CD8-positive, alpha-beta memory T cell (primary cell): ENCODE measurements around the gene GDF3. TPM values are rescaled to one million over a fixed set of nuclear protein-coding genes. Genes with fewer than 3 reads are reported as not detected.
"Not testable (repeated sequence)": the region's sequence is repeated elsewhere in the genome, so short reads cannot be mapped to it uniquely, and the experiment has no call there.

Source experiments
- CTCF ChIA-PET: fragments of 350-600 bp; sonication (Branson Sonifier 250); formaldehyde crosslinking; loops from one replicate; lab custom pipeline; 2021; ENCODE audit warnings: antibody characterized with exemption; lab: Charles Lee
- POLR2A ChIA-PET: fragments of 350-600 bp; sonication (Branson Sonifier 250); formaldehyde crosslinking; loops from one replicate; lab custom pipeline; 2021; ENCODE audit warnings: antibody characterized with exemption; lab: Charles Lee
- DNase-seq, 5 donors: peaks; one replicate each; pipeline versions ENCODE4 v3.0.0 to v3.0.0-alpha.2; 2020 to 2022; ENCODE audit warnings: mixed read lengths in 1 of 5
- H3K27ac ChIP-seq: one replicate; pipeline ENCODE4 v1.7.0; 2013; ENCODE audit warnings: low read depth, mild to moderate bottlenecking, low read length, moderate library complexity
- H3K27me3 ChIP-seq: 2 replicates; pipeline ENCODE4 v1.7.0; 2013; ENCODE audit warnings: low read length, mild to moderate bottlenecking; ENCODE audit not compliant: insufficient read depth, poor library complexity, severe bottlenecking
- H3K36me3 ChIP-seq: 2 replicates; pipeline ENCODE4 v1.7.0; 2013; ENCODE audit warnings: mild to moderate bottlenecking, low read length, moderate library complexity; ENCODE audit not compliant: insufficient read depth
- H3K4me1 ChIP-seq: 2 replicates; pipeline ENCODE4 v1.7.0; 2013; ENCODE audit warnings: mild to moderate bottlenecking, low read length, moderate library complexity; ENCODE audit not compliant: insufficient read depth
- H3K4me3 ChIP-seq: 2 replicates; pipeline ENCODE4 v1.7.0; 2013; ENCODE audit warnings: mild to moderate bottlenecking, low read length
- H3K9me3 ChIP-seq: 2 replicates; pipeline ENCODE4 v1.7.0; 2013; ENCODE audit warnings: mild to moderate bottlenecking, low read length
- H3K27ac Mint-ChIP-seq, 8 donors: one replicate each; pipeline ENCODE4 v1.8.0; 2020 to 2021; ENCODE audit warnings: mixed read lengths in 8 of 8, mild to moderate bottlenecking in 6 of 8, inconsistent platforms in 3 of 8, moderate library complexity in 3 of 8
- H3K27me3 Mint-ChIP-seq, 2 donors: one replicate each; pipeline ENCODE4 v1.8.0; 2020 to 2021; ENCODE audit warnings: mixed read lengths in 2 of 2, mild to moderate bottlenecking in 1 of 2, moderate library complexity in 1 of 2
- H3K36me3 Mint-ChIP-seq, 3 donors: one replicate each; pipeline ENCODE4 v1.8.0; 2020 to 2021; ENCODE audit warnings: mixed read lengths in 3 of 3, inconsistent platforms in 1 of 3, mild to moderate bottlenecking in 1 of 3
- H3K4me1 Mint-ChIP-seq, 3 donors: one replicate each; pipeline ENCODE4 v1.8.0; 2020 to 2021; ENCODE audit warnings: mixed read lengths in 3 of 3, inconsistent platforms in 1 of 3, mild to moderate bottlenecking in 1 of 3
- H3K4me3 Mint-ChIP-seq, 7 donors: one replicate each; pipeline ENCODE4 v1.8.0; 2020 to 2021; ENCODE audit warnings: mixed read lengths in 7 of 7, mild to moderate bottlenecking in 6 of 7, moderate library complexity in 4 of 7, inconsistent platforms in 2 of 7
- H3K9me3 Mint-ChIP-seq, 5 donors: one replicate each; pipeline ENCODE4 v1.8.0; 2020 to 2022; ENCODE audit warnings: mixed read lengths in 5 of 5, mild to moderate bottlenecking in 3 of 5, moderate library complexity in 2 of 5, inconsistent platforms in 1 of 5
- polyA plus RNA-seq: library from polyadenylated mRNA; unstranded; fragments of 300-500 nt; fragmentation: Illumina TruSeq; gene quantifications from one replicate; pipeline ENCODE4 v1.2.3, GENCODE V29; 2021
- total RNA-seq, 2 experiments: library from RNA; stranded (reverse); gene quantifications; one replicate each; pipeline ENCODE4 v1.2.3, GENCODE V29; 2021

GDF3 gene
- total RNA-seq (not detected), polyA plus RNA-seq (not detected)

DNA sequence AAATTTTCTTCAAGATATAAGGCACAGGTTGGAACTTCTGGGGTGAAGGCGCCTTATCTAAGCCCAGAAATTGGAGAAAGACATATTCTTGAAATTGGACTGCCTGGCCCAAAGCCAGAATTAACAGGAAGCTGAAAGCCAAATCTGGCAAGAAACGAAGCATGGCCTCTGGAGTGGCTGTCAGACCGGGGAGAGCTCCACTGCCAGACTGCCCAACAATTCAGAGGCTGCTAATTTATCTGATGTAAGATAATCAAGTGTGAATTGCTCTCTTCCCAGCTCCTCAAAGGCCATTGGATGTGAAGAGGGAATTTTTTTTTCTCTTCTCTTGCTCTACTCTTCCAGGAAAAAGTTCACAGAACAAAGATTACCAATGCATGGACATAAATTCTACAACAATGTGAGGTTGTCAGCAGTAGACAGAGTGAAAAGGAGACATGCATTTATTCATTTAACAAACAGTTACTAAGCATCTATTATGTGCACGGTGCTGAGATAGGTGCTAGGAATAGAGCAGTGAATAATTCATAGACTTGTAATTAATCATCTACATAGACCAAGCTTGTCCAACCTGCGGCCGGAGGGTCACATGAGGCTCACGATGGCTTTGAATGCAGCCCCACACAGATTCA lies at the start of gene GDF3:
Gene GDF3, minus strand, starts transcription at position 210 of the 632 bp plus-strand sequence. Its CDS starts 47 bp downstream, at position 163.
- no peaks in the 10 kb centered on the region for H3K9me3 Mint-ChIP-seq
- H3K36me3 ChIP-seq: no peaks in the 10 kb centered on the region
- no peak within 1 kb of the TSS for H3K4me3 ChIP-seq
- no peaks in the 10 kb centered on the region for H3K27me3 ChIP-seq
- ChIA-PET POLR2A (no interaction called here), CTCF (no interaction called here)
- no peaks in the 10 kb centered on the region for H3K9me3 ChIP-seq
- no peak within 1 kb of the TSS for H3K27ac Mint-ChIP-seq
- H3K4me3 Mint-ChIP-seq: peak within 1 kb of the TSS in 1 of 7 donors; percentile 3
- H3K36me3 Mint-ChIP-seq: no peaks in the 10 kb centered on the region
- H3K27me3 Mint-ChIP-seq: peaks cover 7 to 14% of the 10 kb centered on the region in 2 donors
- H3K4me1 Mint-ChIP-seq: peaks cover 0 to 9% (median 8%) of the 10 kb centered on the region in 3 donors
- no peak for DNase-seq
- no peak within 1 kb of the TSS for H3K27ac ChIP-seq
- H3K4me1 ChIP-seq: no peaks in the 10 kb centered on the region

DNA sequence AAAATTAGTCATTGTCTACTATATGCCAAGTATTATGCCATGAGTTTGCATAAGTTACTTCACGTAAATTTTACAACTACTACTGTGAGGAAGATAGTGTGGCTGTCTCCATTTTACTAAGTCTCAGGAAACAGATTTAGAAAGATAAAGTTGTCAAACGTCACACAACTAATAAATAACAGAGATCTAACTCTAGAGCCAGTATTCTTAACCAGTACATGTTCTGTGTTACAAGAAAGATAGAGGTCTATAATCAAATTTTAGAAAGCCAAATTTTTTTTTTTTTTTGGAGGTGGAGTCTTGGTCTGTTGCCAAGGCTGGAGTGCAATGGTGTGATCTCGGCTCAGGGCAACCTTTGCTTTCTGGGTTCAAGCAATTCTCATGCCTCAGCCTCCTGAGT lies 37.4 kb upstream of the GDF3 start:
- ChIA-PET CTCF (no interaction called here), POLR2A (no interaction called here)
- Histone ChIP-seq H3K4me3 (no peak overlapping the region), H3K36me3 (no peaks in the 10 kb centered on the region), H3K9me3 (no peaks in the 10 kb centered on the region), H3K4me1 (no peaks in the 10 kb centered on the region), H3K27ac (no peak overlapping the region), H3K27me3 (no peaks in the 10 kb centered on the region)
- H3K9me3 Mint-ChIP-seq: peaks cover 0 to 2% (median 0%) of the 10 kb centered on the region in 5 donors
- peaks cover 5 to 10% of the 10 kb centered on the region in 2 donors for H3K27me3 Mint-ChIP-seq
- no peak for DNase-seq
- no peaks in the 10 kb centered on the region for H3K4me1 Mint-ChIP-seq
- H3K27ac Mint-ChIP-seq: no peak overlapping the region
- no peak overlapping the region for H3K4me3 Mint-ChIP-seq
- no peaks in the 10 kb centered on the region for H3K36me3 Mint-ChIP-seq

DNA sequence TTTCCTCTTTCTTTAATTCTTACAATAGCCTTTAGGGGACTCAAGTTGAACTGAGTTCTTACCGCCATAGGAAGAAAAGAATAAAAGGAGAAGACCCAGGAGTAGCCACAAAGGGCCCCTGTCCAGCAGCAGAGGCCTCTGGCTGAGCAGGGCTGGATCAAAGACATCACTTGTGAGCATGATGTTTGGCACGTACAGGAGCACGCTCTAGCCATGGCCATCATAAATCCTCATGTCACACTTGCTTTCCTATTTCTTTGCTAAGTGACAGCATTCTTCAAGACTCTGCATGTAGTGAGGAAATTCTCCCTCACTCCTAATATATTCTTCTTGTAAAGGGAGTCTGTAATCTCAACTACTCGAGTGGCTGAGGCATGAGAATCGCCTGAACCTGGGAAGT lies 35.9 kb upstream of the GDF3 start:
- peaks cover 0 to 2% (median 0%) of the 10 kb centered on the region in 5 donors for H3K9me3 Mint-ChIP-seq

DNA sequence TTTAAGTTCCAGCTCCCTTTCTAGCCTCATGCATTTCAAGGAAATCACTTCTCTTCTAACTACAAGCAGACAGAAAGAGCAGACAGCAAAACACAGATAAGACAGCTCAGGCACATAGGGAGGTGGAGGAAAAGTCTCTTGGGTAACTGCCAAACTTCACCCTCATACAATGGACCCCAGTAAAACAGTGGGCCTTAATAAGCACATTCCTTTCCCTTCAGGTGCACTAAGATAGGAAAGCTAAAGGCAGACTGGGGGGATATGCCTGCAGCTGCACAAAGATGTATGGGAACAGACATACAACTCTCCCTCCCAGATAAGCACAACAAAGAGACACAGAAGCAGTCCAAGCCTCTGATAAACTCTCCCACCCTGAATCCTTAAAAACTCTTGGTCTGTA lies 35.4 kb upstream of the GDF3 start:
- H3K27ac ChIP-seq, H3K4me1 ChIP-seq, H3K4me1 Mint-ChIP-seq, CTCF ChIA-PET, DNase-seq, H3K36me3 ChIP-seq, H3K27me3 ChIP-seq, H3K4me3 ChIP-seq, H3K27ac Mint-ChIP-seq, H3K9me3 Mint-ChIP-seq, H3K4me3 Mint-ChIP-seq, POLR2A ChIA-PET, H3K9me3 ChIP-seq, H3K36me3 Mint-ChIP-seq: not testable (repeated sequence)
- peaks cover 5 to 19% of the 10 kb centered on the region in 2 donors for H3K27me3 Mint-ChIP-seq

More for the DNA sequence above, 35.9 kb upstream of the GDF3 start:
- Histone ChIP-seq H3K27ac (no peak overlapping the region), H3K9me3 (no peaks in the 10 kb centered on the region), H3K36me3 (no peaks in the 10 kb centered on the region), H3K4me1 (no peaks in the 10 kb centered on the region), H3K4me3 (no peak overlapping the region), H3K27me3 (no peaks in the 10 kb centered on the region)
- Mint-ChIP-seq H3K4me3 (no peak overlapping the region), H3K27ac (no peak overlapping the region), H3K4me1 (no peaks in the 10 kb centered on the region), H3K27me3 (peaks cover 5 to 16% of the 10 kb centered on the region in 2 donors), H3K36me3 (no peaks in the 10 kb centered on the region)
- ChIA-PET POLR2A (no interaction called here), CTCF (no interaction called here)
- DNase-seq: no peak

DNA sequence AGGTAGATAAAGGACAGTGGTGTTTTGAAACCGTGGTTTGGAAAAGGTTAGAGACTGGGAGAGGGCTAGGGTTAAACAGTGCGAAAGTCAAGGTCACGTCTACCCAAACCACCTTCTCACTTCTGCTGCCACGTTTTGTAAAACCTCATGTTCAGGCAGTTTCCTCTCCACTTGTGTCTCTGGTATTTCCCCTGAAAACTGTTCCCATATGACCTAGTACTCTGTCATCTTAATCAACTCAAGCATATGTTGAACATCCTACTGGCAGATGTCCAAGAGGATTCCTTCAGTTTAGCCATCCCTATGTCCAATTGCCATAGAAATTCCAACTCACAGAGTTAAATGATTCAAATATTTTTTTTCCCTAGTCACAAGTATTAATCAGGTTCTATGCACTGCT lies 34.2 kb upstream of the GDF3 start:
- Histone ChIP-seq H3K4me1 (no peaks in the 10 kb centered on the region), H3K36me3 (no peaks in the 10 kb centered on the region), H3K27ac (no peak overlapping the region), H3K9me3 (no peaks in the 10 kb centered on the region), H3K27me3 (no peaks in the 10 kb centered on the region), H3K4me3 (no peak overlapping the region)
- ChIA-PET CTCF (no interaction called here), POLR2A (no interaction called here)
- Mint-ChIP-seq H3K36me3 (no peaks in the 10 kb centered on the region), H3K4me1 (no peaks in the 10 kb centered on the region), H3K27me3 (peaks cover 8 to 24% of the 10 kb centered on the region in 2 donors), H3K27ac (no peak overlapping the region), H3K9me3 (peaks cover 0 to 2% (median 0%) of the 10 kb centered on the region in 5 donors), H3K4me3 (no peak overlapping the region)
- no peak for DNase-seq

DNA sequence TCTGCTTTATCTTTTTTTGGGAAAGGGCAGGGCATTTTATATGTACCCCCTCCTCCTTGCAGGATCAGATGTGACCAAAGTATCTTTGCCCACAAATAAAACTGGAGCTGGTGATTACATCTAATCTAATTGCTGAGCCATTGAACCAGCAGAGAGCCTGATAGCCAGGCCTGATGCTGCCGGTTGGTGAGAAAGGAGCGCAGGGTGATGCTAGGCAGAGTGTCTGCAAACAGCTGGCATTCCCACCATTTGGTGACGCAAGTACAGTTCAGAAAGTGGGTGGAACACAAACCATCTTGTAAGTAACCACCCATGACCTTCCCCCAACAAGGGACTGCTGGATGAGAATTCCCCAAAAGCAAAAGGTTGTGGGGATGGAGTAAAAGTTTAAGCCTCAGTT lies 28.4 kb upstream of the GDF3 start:
- ChIA-PET CTCF (no interaction called here), POLR2A (no interaction called here)
- Histone ChIP-seq H3K4me1 (no peaks in the 10 kb centered on the region), H3K36me3 (no peaks in the 10 kb centered on the region), H3K27ac (no peak overlapping the region), H3K4me3 (no peak overlapping the region), H3K27me3 (no peaks in the 10 kb centered on the region), H3K9me3 (no peaks in the 10 kb centered on the region)
- Mint-ChIP-seq H3K9me3 (peaks cover 0 to 2% (median 0%) of the 10 kb centered on the region in 5 donors), H3K27ac (peak overlapping the region in 1 of 8 donors; percentile 3), H3K4me3 (no peak overlapping the region), H3K4me1 (no peaks in the 10 kb centered on the region), H3K27me3 (peaks cover 9 to 34% of the 10 kb centered on the region in 2 donors), H3K36me3 (no peaks in the 10 kb centered on the region)
- no peak for DNase-seq

DNA sequence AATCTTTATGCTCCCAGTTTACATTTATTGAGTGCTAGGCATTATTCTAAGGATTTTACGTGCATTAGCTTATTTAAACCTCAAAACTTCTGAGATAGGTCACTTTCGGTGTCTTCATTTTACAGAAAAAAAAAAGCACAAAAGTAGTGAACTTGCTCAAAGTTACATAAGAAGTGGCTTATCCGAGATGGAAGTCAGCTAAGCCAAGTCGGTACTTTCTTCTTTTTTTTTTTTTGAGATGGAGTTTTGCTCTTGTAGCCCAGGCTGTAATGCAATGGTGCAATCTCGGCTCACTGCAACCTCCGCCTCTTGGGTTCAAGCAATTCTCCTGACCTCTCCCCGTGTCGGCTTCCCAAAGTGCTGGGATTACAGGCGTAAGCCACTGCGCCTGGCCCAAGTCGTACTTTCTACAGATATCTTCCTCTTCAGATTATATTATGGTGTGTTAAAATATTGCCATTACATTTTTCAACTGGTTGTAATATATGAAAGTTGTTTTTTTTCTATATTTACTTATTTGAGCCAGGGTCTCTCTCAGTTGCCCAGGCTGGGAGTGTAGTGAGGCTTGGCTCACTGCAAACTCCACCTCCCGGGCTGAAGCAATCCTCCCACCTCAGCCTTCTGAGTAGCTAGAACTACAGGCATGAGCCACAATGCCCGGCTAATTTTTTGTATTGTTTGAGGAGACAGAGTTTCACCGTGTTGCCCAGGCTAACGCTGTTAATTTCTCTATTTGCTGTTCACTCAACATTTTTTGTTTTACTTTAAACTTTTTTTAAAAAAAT lies 24.6 kb upstream of the GDF3 start:
- ChIA-PET POLR2A (no interaction called here), CTCF (interaction anchor here (0.7 kb wide), 2 partner anchors 86 to 233 kb away, joined by 3 read pairs; no protein-coding TSS in a partner anchor)
- no peaks in the 10 kb centered on the region for H3K4me1 ChIP-seq
- H3K27ac ChIP-seq: no peak overlapping the region
- H3K27me3 Mint-ChIP-seq: peaks cover 3 to 25% of the 10 kb centered on the region in 2 donors
- H3K36me3 Mint-ChIP-seq: no peaks in the 10 kb centered on the region
- H3K27me3 ChIP-seq: no peaks in the 10 kb centered on the region
- no peak overlapping the region for H3K4me3 Mint-ChIP-seq
- no peaks in the 10 kb centered on the region for H3K36me3 ChIP-seq
- peak overlapping the region in 1 of 8 donors; percentile 77 for H3K27ac Mint-ChIP-seq
- no peaks in the 10 kb centered on the region for H3K9me3 Mint-ChIP-seq
- no peaks in the 10 kb centered on the region for H3K9me3 ChIP-seq
- no peak overlapping the region for H3K4me3 ChIP-seq
- no peaks in the 10 kb centered on the region for H3K4me1 Mint-ChIP-seq
- no peak for DNase-seq

DNA sequence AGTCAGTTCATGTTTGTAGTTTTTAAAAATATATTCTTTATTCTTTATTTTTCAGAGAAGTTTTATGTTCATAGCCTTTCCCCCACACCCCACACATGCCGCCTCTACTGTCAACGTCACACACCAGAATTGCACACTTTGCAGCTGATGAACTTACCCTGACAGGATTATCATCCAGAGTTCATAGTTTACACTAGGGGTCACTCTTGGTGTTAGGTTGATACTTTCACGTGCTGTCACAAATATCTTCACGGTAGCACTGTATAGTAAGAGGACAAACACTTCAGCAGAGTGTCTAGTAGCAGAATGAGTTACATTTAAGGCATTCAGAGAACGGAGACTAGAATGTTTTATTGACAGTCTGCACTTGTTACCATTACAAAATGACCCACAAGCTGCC lies 20.8 kb upstream of the GDF3 start:
- Mint-ChIP-seq H3K27me3 (peaks cover 6 to 20% of the 10 kb centered on the region in 2 donors), H3K36me3 (no peaks in the 10 kb centered on the region), H3K4me1 (no peaks in the 10 kb centered on the region), H3K27ac (no peak overlapping the region), H3K4me3 (no peak overlapping the region), H3K9me3 (no peaks in the 10 kb centered on the region)
- Histone ChIP-seq H3K27ac (no peak overlapping the region), H3K9me3 (no peaks in the 10 kb centered on the region), H3K4me1 (no peaks in the 10 kb centered on the region), H3K36me3 (no peaks in the 10 kb centered on the region), H3K27me3 (no peaks in the 10 kb centered on the region), H3K4me3 (no peak overlapping the region)
- DNase-seq: no peak
- POLR2A ChIA-PET: no interaction called here
- CTCF ChIA-PET: interaction anchor here (1.0 kb wide), 1 partner anchor 11 kb away, joined by 3 read pairs; no protein-coding TSS in a partner anchor
